ENCODE data around the gene C1QTNF6.

The C1QTNF6 gene

GRCh38 chr22:37190262-37190780 lies 2.3 kb upstream of the C1QTNF6 start:
- DNase-seq: no peak

DNA sequence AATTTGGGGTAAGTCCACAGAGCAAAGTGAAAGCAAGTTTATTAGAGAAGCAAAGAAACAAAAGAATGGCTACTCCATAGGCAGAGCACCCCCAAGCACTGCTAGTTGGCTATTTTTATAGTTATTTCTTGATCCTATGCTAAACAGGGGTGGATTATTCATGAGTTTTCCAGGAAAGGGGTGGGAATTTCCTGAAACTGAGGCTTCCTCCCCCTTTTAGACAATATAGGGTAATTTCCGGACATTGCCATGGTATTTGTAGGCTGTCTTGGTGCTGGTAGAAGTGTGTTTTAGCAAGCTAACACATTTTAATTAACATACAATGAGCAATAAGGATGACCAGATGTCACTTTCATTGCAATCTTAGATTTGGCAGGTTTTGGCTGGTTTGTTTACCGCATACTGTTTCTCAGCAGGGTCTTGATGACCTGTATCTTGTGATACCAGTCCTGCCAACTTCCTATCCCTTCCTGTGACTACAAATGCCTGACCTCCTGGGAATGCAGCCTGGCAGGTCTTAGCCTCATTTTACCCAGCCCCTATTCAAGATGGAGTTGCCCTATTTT lies 937 bp upstream of the C1QTNF6 start:
- DNase-seq: no peak

GRCh38 chr22:37187552-37187890 lies 526 bp downstream of the C1QTNF6 start:
- DNase-seq: no peak

- DNase-seq: no peak
Observed at GRCh38 chr22:37186997-37187522, 987 bp downstream of the C1QTNF6 start.

- peak in 3 of 5 donors; percentile 14 to 75 (median 52) for DNase-seq
Observed at GRCh38 chr22:37186228-37186996, 1.6 kb downstream of the C1QTNF6 start.

DNA sequence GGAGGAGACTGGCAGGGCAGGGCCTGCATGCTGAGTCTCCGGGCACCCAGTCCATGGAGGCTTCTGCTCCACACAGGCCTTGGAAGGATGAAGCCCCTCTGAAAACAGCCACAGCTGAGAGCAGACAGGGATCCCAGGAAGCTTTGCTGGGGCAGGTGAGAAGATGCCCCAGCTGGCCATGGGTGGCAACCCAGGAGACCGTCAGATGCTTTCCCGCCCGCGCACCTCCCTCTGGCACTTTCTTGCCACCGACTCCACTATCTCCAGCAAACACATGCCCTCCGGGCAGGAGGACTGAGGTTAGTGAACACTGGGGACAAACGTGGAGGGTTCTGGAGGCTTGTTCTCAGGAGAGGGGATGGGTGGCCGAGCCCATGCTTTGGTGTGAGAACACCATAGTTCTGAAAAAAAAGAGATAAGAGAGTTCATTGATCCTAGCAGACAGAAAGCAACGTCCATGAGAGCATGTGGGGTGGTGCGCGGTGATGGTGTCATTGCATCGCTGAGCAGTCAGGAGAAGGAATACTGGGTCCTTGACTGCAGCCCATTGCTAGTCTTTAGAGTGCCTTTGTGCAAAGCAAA lies 2.3 kb downstream of the C1QTNF6 start:
- DNase-seq: no peak

- DNase-seq: no peak
Observed at GRCh38 chr22:37184816-37185541, 3.1 kb downstream of the C1QTNF6 start.

DNA sequence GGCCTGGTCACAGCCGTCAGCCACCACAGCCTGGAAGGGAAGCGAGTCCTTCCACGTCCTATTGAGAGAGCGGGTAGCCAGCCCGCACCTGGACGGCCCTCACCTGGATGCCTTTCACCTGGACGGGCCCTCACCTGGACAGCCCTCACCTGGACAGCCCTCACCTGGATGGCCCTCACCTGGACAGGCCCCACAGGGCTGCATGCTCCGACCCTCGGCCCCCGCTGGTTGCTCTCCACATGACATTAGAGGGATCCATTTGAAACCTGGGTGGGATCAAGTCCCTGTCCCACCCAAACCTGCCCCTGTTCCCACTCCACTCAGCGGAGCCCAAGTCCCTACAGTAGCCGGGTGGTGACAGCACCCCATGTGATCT lies 3.7 kb downstream of the C1QTNF6 start:
- no peak for DNase-seq

GRCh38 chr22:37183432-37184379 lies 4.3 kb downstream of the C1QTNF6 start:
- DNase-seq: no peak

DNA sequence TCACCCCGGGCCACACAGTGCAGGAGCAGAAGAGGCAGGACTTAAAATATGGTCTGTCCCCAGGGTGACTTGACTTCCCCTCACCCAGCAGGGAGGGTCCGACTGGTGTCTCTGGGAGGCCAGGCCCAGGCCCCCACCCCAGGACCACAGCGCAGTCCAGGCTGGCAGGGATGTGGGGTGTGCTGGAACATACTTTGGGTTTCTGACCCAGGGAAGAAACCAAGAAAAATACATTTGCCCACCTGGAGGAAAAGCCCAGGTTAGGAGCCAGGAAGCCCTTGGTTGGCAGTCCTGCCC lies 5.2 kb downstream of the C1QTNF6 start:
- DNase-seq: no peak

DNA sequence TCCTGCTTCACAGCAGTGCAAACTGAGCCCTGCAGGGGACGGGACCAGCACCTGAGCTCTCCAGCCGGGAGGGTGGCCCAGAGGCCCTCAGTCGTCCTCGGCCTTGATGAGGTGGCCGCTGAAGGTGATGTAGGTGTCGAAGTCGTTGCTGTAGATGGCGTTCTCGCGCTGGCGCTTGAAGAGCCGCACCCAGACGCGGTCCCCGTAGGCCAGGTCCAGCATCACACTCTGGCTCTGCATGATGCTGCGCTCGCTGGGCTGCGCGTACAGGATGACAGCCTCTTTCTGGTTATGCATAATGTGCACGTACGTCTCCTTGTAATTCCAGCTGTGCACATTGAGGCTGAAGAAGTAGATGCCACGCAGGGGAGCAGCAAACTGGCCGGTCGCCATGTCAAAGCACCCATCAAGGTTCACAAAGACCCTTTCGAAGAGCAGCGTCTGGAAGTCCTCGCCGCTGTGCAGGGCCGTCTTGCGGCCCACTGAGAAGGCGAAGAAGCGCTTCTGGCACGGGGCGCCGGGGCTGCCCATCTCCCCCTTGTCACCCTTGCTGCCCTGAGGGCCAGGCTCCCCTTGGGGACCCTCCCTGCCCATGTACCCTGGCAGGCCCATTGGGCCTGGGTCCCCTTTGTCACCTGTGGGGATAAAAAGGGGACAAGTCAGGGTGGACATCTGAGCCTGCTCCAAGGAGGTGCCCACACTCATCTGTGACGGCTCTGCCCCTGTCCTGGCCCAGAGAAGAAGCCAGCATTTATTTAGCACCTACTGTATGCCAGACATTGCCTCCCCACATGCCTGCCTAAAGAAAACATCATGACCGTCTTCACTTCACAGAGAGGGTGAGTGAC lies 5.7 kb downstream of the C1QTNF6 start:
- no peak for DNase-seq

- no peak for DNase-seq
Observed at GRCh38 chr22:37181681-37182080, 6.4 kb downstream of the C1QTNF6 start.

GRCh38 chr22:37180531-37181231 lies 7.4 kb downstream of the C1QTNF6 start:
- DNase-seq: no peak

DNA sequence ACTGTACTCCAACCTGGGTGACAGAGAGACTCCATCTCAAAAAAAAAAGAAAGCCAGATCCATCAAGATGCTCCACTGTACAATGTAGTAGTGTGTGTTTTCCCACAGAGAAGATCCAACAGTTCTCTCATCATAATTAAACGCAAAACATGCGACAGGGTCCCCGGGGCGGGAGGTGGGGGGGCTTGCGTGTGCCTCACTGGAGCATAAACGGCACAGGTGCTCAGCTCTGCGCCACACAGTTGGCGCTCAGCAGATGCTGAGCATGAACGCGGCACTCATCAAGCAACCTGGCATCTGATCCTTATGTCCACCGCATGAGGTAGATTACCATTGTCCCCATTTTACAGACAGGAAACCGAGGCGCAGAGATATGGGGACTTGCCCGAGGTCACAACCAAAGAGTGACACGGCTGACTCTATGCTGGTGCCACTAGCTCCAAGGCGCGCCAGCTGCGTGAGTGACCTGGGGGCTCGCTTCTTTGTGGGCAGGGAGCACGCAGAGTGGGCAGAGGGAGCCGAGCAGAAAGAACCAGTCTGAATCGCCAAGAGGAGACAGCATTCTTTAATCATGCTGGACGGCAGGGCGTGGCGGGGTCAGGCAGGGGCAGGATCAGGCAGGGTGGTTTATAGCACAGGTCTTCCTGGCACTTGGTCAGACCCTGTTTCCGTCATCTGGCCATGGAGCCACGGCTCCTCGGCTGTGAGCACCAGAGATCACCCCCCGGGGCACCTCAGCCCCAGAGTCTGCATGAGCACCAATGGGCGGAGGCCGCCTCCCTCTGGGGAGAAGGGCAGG lies 8.2 kb downstream of the C1QTNF6 start:
- DNase-seq: no peak

- DNase-seq: no peak
Observed at GRCh38 chr22:37179126-37179470, 8.9 kb downstream of the C1QTNF6 start.

DNA sequence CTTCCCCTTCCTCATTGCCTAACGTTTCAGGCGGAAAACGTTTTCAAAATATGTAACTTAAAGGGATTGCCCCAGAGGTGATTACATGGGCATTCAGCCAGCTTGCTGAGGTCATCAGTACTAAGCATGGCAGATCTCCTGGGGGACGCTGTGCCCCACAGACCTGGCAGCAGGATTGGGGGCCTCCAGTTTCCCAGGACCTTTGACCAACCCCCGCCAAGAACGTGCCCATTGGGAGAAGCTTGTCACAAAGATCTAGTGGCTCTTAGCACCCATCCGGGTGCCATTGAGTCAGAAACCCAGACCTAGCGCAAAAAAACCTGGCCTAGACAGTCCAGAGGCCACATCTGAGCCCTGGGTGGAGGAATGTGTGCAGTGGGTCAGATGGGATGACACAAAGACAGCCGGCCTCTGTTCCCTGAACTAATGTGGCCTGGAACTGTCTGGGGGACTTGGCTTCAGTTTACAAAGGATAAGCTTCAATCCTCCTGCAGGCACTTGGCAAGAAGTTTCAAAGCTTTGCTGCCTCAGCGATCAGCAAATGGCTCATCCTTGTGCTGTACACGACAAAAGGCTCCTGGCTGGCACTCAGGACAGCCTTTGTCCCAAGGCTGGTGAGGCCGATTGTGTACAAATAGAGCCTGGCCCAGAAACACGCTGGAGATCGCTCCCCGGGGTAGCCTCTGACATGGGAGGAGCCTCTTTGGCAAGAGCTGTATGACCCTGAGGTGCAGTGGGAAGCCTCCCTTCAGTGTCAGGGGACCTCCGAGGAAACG lies 9.5 kb downstream of the C1QTNF6 start:
- no peak for DNase-seq

DNA sequence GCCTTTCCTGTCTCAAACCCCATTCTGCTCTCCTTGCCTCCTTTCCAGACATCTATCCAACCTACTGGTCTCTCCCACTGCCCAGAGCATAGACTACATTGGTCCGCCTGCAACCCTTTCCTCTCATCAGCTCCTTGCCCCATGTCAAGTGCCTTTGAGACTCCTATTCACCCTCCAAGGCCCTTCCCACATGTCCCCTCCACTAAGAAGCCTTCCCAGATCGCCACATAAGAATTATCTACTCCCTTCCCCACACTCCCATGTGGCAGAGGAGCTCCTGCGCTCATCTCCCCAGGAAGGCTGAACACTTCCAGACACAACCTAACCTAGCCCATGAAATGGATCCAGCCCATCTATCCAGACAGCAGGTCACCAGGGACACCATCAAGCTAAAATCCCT lies 10.3 kb downstream of the C1QTNF6 start:
- no peak for DNase-seq

DNA sequence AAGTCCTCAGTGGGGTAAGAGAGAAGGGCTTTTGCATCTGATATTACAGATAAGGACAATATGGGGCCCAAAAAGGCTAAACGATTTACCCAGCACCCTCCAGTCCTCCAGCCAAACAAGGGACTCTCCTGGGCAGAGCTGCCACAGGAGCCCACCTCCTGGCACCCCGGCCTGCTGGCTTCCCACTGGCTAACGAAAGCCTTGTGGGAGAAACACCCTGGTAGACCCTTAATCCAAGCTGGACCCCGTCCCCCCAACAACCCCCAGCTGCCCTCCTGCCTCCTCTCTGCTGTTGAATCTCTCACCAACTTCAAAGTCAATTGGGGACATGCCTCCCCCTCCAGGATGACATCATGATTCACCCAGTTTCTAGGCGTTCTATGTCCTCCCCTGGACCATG lies 10.8 kb downstream of the C1QTNF6 start:
- DNase-seq: no peak

GRCh38 chr22:37176464-37177061 lies 11.5 kb downstream of the C1QTNF6 start:
- peak in 1 of 5 donors; percentile 2 for DNase-seq
